Ascending aorta (tissue), 2 donors: ENCODE results near the gene C14orf180. TPM values are rescaled to one million over a fixed set of nuclear protein-coding genes. Genes with fewer than 3 reads are reported as not detected.

Experiments
- DNase-seq, 2 donors: peaks; one replicate each; pipeline ENCODE4 v3.0.0-alpha.2; 2019; ENCODE audit warnings: low spot score in 2 of 2
- H3K27ac ChIP-seq, 2 donors: fragments of 200-600 bp; sonication (generic); one replicate each; pipeline ENCODE4 v1.5.1; 2016 to 2017; ENCODE audit warnings: mild to moderate bottlenecking in 1 of 2
- H3K27me3 ChIP-seq: fragments of 200-600 bp; sonication (generic); one replicate; pipeline ENCODE4 v1.5.1; 2017
- H3K36me3 ChIP-seq, 2 donors: fragments of 200-600 bp; sonication (generic); one replicate each; pipeline ENCODE4 v1.5.1; 2016
- H3K4me1 ChIP-seq, 2 donors: fragments of 200-600 bp; sonication (generic); one replicate each; pipeline ENCODE4 v1.5.1; 2016 to 2017; ENCODE audit warnings: mild to moderate bottlenecking in 1 of 2
- H3K4me3 ChIP-seq, 2 donors: fragments of 200-600 bp; sonication (generic); one replicate each; pipeline ENCODE4 v1.5.1; 2016 to 2017; ENCODE audit warnings: mild to moderate bottlenecking in 1 of 2
- H3K9me3 ChIP-seq, 2 donors: fragments of 200-600 bp; sonication (generic); one replicate each; pipeline ENCODE4 v1.5.1; 2016
- CTCF ChIP-seq, 3 experiments: fragments of 200-600 bp in 2 of 3; fragments of 450-650 bp in 1 of 3; sonication (generic) in 2 of 3; IDR thresholded peaks; one replicate each; pipeline ENCODE4 v1.5.1; 2016 to 2019; ENCODE audit warnings: antibody characterized with exemption in 3 of 3, mild to moderate bottlenecking in 1 of 3, moderate library complexity in 1 of 3
- intact Hi-C: fragments of 100-400 bp; cut with DNase I; formaldehyde crosslinking; loops from one replicate; pipeline ENCODE4 v1.15.1; 2023
- total RNA-seq: library from RNA; depleted of rRNA; stranded (reverse); fragments of >200 nt; gene quantifications from one replicate; pipeline ENCODE4 v1.1.0, GENCODE V29; 2016

Gene C14orf180
- total RNA-seq, 1 donor from 2014 or later = 0.21 TPM

- H3K36me3 ChIP-seq = no peaks in the 10 kb centered on the region
- no peak overlapping the region for H3K4me3 ChIP-seq
- DNase-seq = peak in 1 of 2 donors; percentile 40
- H3K27me3 ChIP-seq = no peaks in the 10 kb centered on the region
- TF ChIP-seq CTCF (IDR thresholded peaks at IDR 0.05) = no peak
- intact Hi-C loops = no loop called here
- H3K4me1 ChIP-seq = no peaks in the 10 kb centered on the region
- H3K9me3 ChIP-seq = no peaks in the 10 kb centered on the region
- H3K27ac ChIP-seq = no peak overlapping the region
Observed at GRCh38 chr14:104536942-104537612, 42.5 kb upstream of the C14orf180 start.

GRCh38 chr14:104537613-104537988, 42.0 kb upstream of the C14orf180 start:
- no peaks in the 10 kb centered on the region for H3K36me3 ChIP-seq
- no peaks in the 10 kb centered on the region for H3K27me3 ChIP-seq
- H3K4me1 ChIP-seq = no peaks in the 10 kb centered on the region
- DNase-seq = no peak
- H3K9me3 ChIP-seq = no peaks in the 10 kb centered on the region
- H3K27ac ChIP-seq = no peak overlapping the region
- intact Hi-C loops = no loop called here
- H3K4me3 ChIP-seq = no peak overlapping the region
- no peak for TF ChIP-seq CTCF (IDR thresholded peaks at IDR 0.05)

GRCh38 chr14:104541905-104542465, 37.6 kb upstream of the C14orf180 start:
- no peak for DNase-seq
- Histone ChIP-seq H3K4me3 (no peak overlapping the region), H3K27ac (no peak overlapping the region), H3K4me1 (no peaks in the 10 kb centered on the region), H3K27me3 (no peaks in the 10 kb centered on the region), H3K36me3 (no peaks in the 10 kb centered on the region), H3K9me3 (no peaks in the 10 kb centered on the region)
- intact Hi-C loops = no loop called here
- TF ChIP-seq CTCF (IDR thresholded peaks at IDR 0.05) = no peak

GRCh38 chr14:104542871-104543830, 36.4 kb upstream of the C14orf180 start:
- Histone ChIP-seq H3K27ac (no peak overlapping the region), H3K27me3 (no peaks in the 10 kb centered on the region), H3K4me3 (no peak overlapping the region), H3K9me3 (no peaks in the 10 kb centered on the region), H3K36me3 (no peaks in the 10 kb centered on the region), H3K4me1 (no peaks in the 10 kb centered on the region)
- intact Hi-C loops = no loop called here
- DNase-seq = peak in 1 of 2 donors; percentile 54
- TF ChIP-seq CTCF (IDR thresholded peaks at IDR 0.05) = no peak

- Histone ChIP-seq H3K4me3 (no peak overlapping the region), H3K27ac (no peak overlapping the region), H3K4me1 (no peaks in the 10 kb centered on the region), H3K36me3 (no peaks in the 10 kb centered on the region), H3K27me3 (no peaks in the 10 kb centered on the region), H3K9me3 (no peaks in the 10 kb centered on the region)
- no peak for TF ChIP-seq CTCF (IDR thresholded peaks at IDR 0.05)
- peak in 1 of 2 donors; percentile 28 for DNase-seq
- intact Hi-C loops = no loop called here
Observed at GRCh38 chr14:104544362-104544961, 35.1 kb upstream of the C14orf180 start.
